SK-N-SH treated with all-trans-retinoic acid at 6 μM for 48 hours (cell line): Measurements from ENCODE around the gene ELMO1.

ENCODE experiments used
- ARNTL ChIP-seq: fragments of 450-650 bp; formaldehyde crosslinking; IDR thresholded peaks from 2 replicates; pipeline ENCODE4 v1.5.0; 2020; ENCODE audit warnings: low read depth, mild to moderate bottlenecking, moderate library complexity, borderline replicate concordance
- BACH2 ChIP-seq: fragments of 250-450 bp; sonication (Bioruptor Pico); IDR thresholded peaks from 2 replicates; pipeline ENCODE4 v1.9.0; 2021; ENCODE audit warnings: mild to moderate bottlenecking, borderline replicate concordance
- CREB5 ChIP-seq: fragments of 250-450 bp; sonication (Bioruptor Pico); IDR thresholded peaks from 2 replicates; pipeline ENCODE4 v1.5.1; 2020; ENCODE audit warnings: low read depth, mild to moderate bottlenecking, moderate library complexity
- ISL1 ChIP-seq: fragments of 250-450 bp; sonication (Bioruptor Pico); IDR thresholded peaks from 2 replicates; pipeline ENCODE4 v2.1.2; 2022; ENCODE audit warnings: mild to moderate bottlenecking, moderate library complexity
- OSR1 ChIP-seq: fragments of 250-450 bp; sonication (Bioruptor Pico); IDR thresholded peaks from 2 replicates; pipeline ENCODE4 v1.8.0; 2022; ENCODE audit warnings: moderate library complexity, mild to moderate bottlenecking, inconsistent platforms
- RARB ChIP-seq: fragments of 250-450 bp; sonication (Bioruptor Pico); IDR thresholded peaks from 2 replicates; pipeline ENCODE4 v1.8.0; 2021; ENCODE audit warnings: mild to moderate bottlenecking, moderate library complexity
- TCF4 ChIP-seq: fragments of 250-450 bp; sonication (Bioruptor Pico); IDR thresholded peaks from 2 replicates; pipeline ENCODE4 v1.8.0; 2021; ENCODE audit warnings: mild to moderate bottlenecking, moderate library complexity, borderline replicate concordance
- ZFP30 ChIP-seq: fragments of 450-650 bp; formaldehyde crosslinking; IDR thresholded peaks from 2 replicates; pipeline ENCODE4 v1.5.0; 2022; ENCODE audit warnings: mild to moderate bottlenecking, moderate library complexity
- ZNF8 ChIP-seq: fragments of 450-650 bp; formaldehyde crosslinking; IDR thresholded peaks from 2 replicates; pipeline ENCODE4 v1.5.0; 2020; ENCODE audit warnings: mild to moderate bottlenecking, moderate library complexity

- TF ChIP-seq CREB5 (CRISPR knock-in tag) (no peak), RARB (CRISPR knock-in tag) (no peak), BACH2 (no peak), ZNF8 (CRISPR knock-in tag) (no peak), OSR1 (CRISPR knock-in tag) (no peak), ZFP30 (no peak), ARNTL (CRISPR knock-in tag) (no peak), ISL1 (no peak), TCF4 (CRISPR knock-in tag) (no peak)
Measured at GRCh38 chr7:37481722-37482288, 33.1 kb upstream of the ELMO1 start.
